ENCODE results near the gene REX1BD. TPM values are rescaled to one million over a fixed set of nuclear protein-coding genes. Genes with fewer than 3 reads are reported as not detected.

Gene REX1BD
- total and polyA plus RNA-seq, 2 of the 4 experiments (the other 2 are of a cell fraction) = 14.2 to 44.6 TPM

- H4K91ac ChIP-seq (ENCODE audit: insufficient read depth, low read depth, low read length) = no peak overlapping the region
- H3K27me3 ChIP-seq (ENCODE audit: control insufficient read depth, insufficient read depth, low read length) = no peaks in the 10 kb centered on the region
- peaks cover 12% of the 10 kb centered on the region for H3K9me1 ChIP-seq (ENCODE audit: insufficient read depth, low read length)
- intact Hi-C loops (cut with micrococcal nuclease) = no loop called here
- H3K27ac ChIP-seq (ENCODE audit: insufficient read depth, low read length) = 0 out of 2 replicates have a peak overlapping the region, but pooled peaks have one; percentile 21
- in situ Hi-C loops (cut with MboI; ENCODE audit: low sequenced_read_pairs) = no loop called here
- POLR2A ChIA-PET (ENCODE audit: unreplicated experiment) = no interaction called here
- no peak overlapping the region for H2BK15ac ChIP-seq (ENCODE audit: low read depth, low read length)
- peaks cover 7% of the 10 kb centered on the region for H3K4me1 ChIP-seq (ENCODE audit: control insufficient read depth, insufficient read depth, low read length)
- peak; percentile 36; the same call in 1 of the 2 replicates for TF ChIP-seq MAZ (IDR thresholded peaks at IDR 0.05; ENCODE audit: borderline replicate concordance, low read depth, low read length)
- no peak for TF ChIP-seq CEBPB (IDR thresholded peaks at IDR 0.05; ENCODE audit: low read depth, low read length)
- BruUV-seq (replicated peaks) = no TSS peak
- H3K9me3 ChIP-seq (ENCODE audit: control insufficient read depth, insufficient read depth, low read length) = no peaks in the 10 kb centered on the region
- dilution Hi-C loops (cut with HindIII; ENCODE audit: low sequenced_read_pairs, unreplicated experiment) = no loop called here
- peak overlapping the region; percentile 98 for H3K4me3 ChIP-seq (ENCODE audit: insufficient read depth, low read depth, low read length)
- peak overlapping the region; percentile 17; the same call in 1 of the 2 replicates for H4K5ac ChIP-seq (ENCODE audit: low read depth, low read length)
- H3K79me1 ChIP-seq (ENCODE audit: low read depth in 1 of 2, low read length in 2 of 2) = peaks cover 14 to 34% of the 10 kb centered on the region in 2 experiments
- H3K23ac ChIP-seq (ENCODE audit: low read depth, low read length) = no peak overlapping the region
- H4K20me1 ChIP-seq (ENCODE audit: insufficient read depth, low read length) = peaks cover 3% of the 10 kb centered on the region
- peak overlapping the region; percentile 16 to 56; a peak in 2 of 4 replicates for H4K8ac ChIP-seq (ENCODE audit: low read depth in 2 of 2, low read length in 2 of 2)
- H2BK120ac ChIP-seq (ENCODE audit: low read depth, low read length) = peak overlapping the region; percentile 14; the same call in 1 of the 2 replicates
- no peak overlapping the region for H2AK5ac ChIP-seq (ENCODE audit: low read depth, low read length)
- no peak overlapping the region for H3K18ac ChIP-seq (ENCODE audit: low read depth, low read length)
- peak overlapping the region; percentile 22 for H2BK5ac ChIP-seq (ENCODE audit: low read depth, low read length, poor library complexity, severe bottlenecking)
- H3K4ac ChIP-seq (ENCODE audit: low read depth, low read length) = 0 out of 2 replicates have a peak overlapping the region, but pooled peaks have one; percentile 40
- CTCF ChIA-PET = no interaction called here
- peak overlapping the region; percentile 76; the same call in 1 of the 2 replicates for H3K14ac ChIP-seq (replicated peaks; ENCODE audit: low read depth, low read length)
- peak overlapping the region; percentile 19; the same call in 1 of the 2 replicates for H3K9ac ChIP-seq (ENCODE audit: low read depth, low read length)
- H3K4me2 ChIP-seq (ENCODE audit: low read depth, low read length) = peak overlapping the region; percentile 87
- ATAC-seq (ENCODE audit: low read depth) (peak; percentile 99), DNase-seq (peak; percentile 93)
- WGBS, 2 experiments (ENCODE audit: extremely low coverage in 2 of 2, insufficient read length in 1 of 2) = 0% methylated on average over 13 of the region's 44 CpGs; no CpG with 5 or more reads in 1 of the 2 experiments
- peak overlapping the region; percentile 97 for H2AFZ ChIP-seq (replicated peaks; ENCODE audit: low read length, poor library complexity)
- peak overlapping the region; percentile 89 for H2AK9ac ChIP-seq (replicated peaks; ENCODE audit: low read depth, low read length, poor library complexity)
- no peak overlapping the region for H2BK20ac ChIP-seq (ENCODE audit: low read depth, low read length)
- no peaks in the 10 kb centered on the region for H3K36me3 ChIP-seq (ENCODE audit: control insufficient read depth, insufficient read depth, low read length)
- H3K56ac ChIP-seq (ENCODE audit: extremely low read depth, insufficient read depth, low read length) = no peak overlapping the region
Observed at GRCh38 chr19:18636183-18636968, 47.8 kb downstream of the REX1BD start.

Data from IMR-90 (cell line).